Heart left ventricle (tissue), 16 donors: ENCODE measurements around the gene CDH5. TPM values are rescaled to one million over a fixed set of nuclear protein-coding genes. Genes with fewer than 3 reads are reported as not detected.
A peak's percentile ranks its signal among the peaks of the same experiment; 100 is the strongest.

Experiments used
- ATAC-seq, 4 donors: fragments of 200-7000 bp; cut with Tn5 transposase; one replicate each; pipeline ENCODE4 v1.9.1; 2020 to 2022; ENCODE audit warnings: moderate library complexity in 4 of 4, mild to moderate bottlenecking in 3 of 4, moderate number of reproducible peaks in 1 of 4
- DNase-seq, 5 donors: peaks; one replicate each; pipeline ENCODE4 v3.0.0-alpha.2; 2020
- H3K27ac ChIP-seq, 12 donors: fragments of 200-600 bp; sonication (generic) in 4 of 12; one replicate each; pipeline versions ENCODE4 v1.5.0 to v1.8.0; 2016 to 2022; ENCODE audit warnings: mild to moderate bottlenecking in 2 of 12
- H3K27me3 ChIP-seq, 9 donors: fragments of 200-600 bp; sonication (generic) in 2 of 9; one replicate each; pipeline versions ENCODE4 v1.5.1 to v1.8.0; 2016 to 2022; ENCODE audit warnings: mild to moderate bottlenecking in 3 of 9
- H3K36me3 ChIP-seq, 9 donors: fragments of 200-600 bp; sonication (generic) in 2 of 9; one replicate each; pipeline versions ENCODE4 v1.5.0 to v1.8.0; 2018 to 2022; ENCODE audit warnings: mild to moderate bottlenecking in 2 of 9
- H3K4me1 ChIP-seq, 12 donors: fragments of 200-600 bp; sonication (generic) in 4 of 12; one replicate each; pipeline versions ENCODE4 v1.5.0 to v1.8.0; 2016 to 2022; ENCODE audit warnings: mild to moderate bottlenecking in 3 of 12
- H3K4me3 ChIP-seq, 12 donors: fragments of 200-600 bp; sonication (generic) in 4 of 12; one replicate each; pipeline versions ENCODE4 v1.5.0 to v1.8.0; 2017 to 2022; ENCODE audit warnings: mild to moderate bottlenecking in 9 of 12, moderate library complexity in 4 of 12
- H3K9me3 ChIP-seq, 12 donors: fragments of 200-600 bp; sonication (generic) in 4 of 12; one replicate each; pipeline versions ENCODE4 v1.5.0 to v1.8.0; 2016 to 2022; ENCODE audit warnings: mild to moderate bottlenecking in 1 of 12
- CTCF ChIP-seq, 12 donors: fragments of 200-600 bp; sonication (generic) in 4 of 12; IDR thresholded peaks; one replicate each; pipeline versions ENCODE4 v1.5.0 to v1.8.0; 2018 to 2022; ENCODE audit warnings: antibody characterized with exemption in 12 of 12, mild to moderate bottlenecking in 5 of 12
- POLR2A ChIP-seq, 2 donors: fragments of 450-650 bp; IDR thresholded peaks; one replicate each; pipeline ENCODE4 v1.6.1; 2017; ENCODE audit warnings: antibody characterized with exemption in 2 of 2, mild to moderate bottlenecking in 2 of 2, moderate library complexity in 2 of 2
- WGBS, 4 donors: extraction: QIAGEN DNeasy Blood & Tissue Kit in 2 of 4; methylation state at CpG; one replicate each; pipeline versions ENCODE4 v1.1.5 to v1.1.7; 2013 to 2018; 5-methylcytosine and 5-hydroxymethylcytosine counted together
- intact Hi-C, 10 donors: fragments of 100-400 bp; cut with DNase I; formaldehyde crosslinking; loops; one replicate each; pipeline versions ENCODE4 v1.11.1 to v1.14.2; 2022
- polyA plus RNA-seq, 2 donors: library from polyadenylated mRNA; stranded (reverse); fragments of 200-250 nt; gene quantifications; one replicate each; pipeline ENCODE4 v1.2.3, GENCODE V29; 2013
- total RNA-seq, 9 donors: library from RNA; depleted of rRNA in 2 of 9; stranded (reverse); fragments of >200 nt in 2 of 9; fragmentation: NEBNext Ultra II Directional in 3 of 9; extraction: Animal tissue kit (Norgen Biotek cat#: 25700) in 3 of 9; gene quantifications; one replicate each; pipeline versions ENCODE4 v1.1.0 to v1.2.4, GENCODE V29; 2016 to 2023
- donor health status: ischemic (EF 13 %, LVEDD 7.1; RV severe dilation, severe dysfunction).
- donor health status: healthy with polysubstance abuse.
- donor health status: DM: no; HTN: yes; CAD: no.
- donor health status: DM: no; HTN: no; CAD: no.
- donor health status: ischemic (EF 25% LVEDD 6.9; RV normal size, moderate dysfunction).
- donor health status: ischemic (EF 25% LVEDD 5.7; RV mildly dilated, moderate dysfunction).
- donor health status: healthy.
- donor health status: DM: yes; HTN: yes; CAD: no.
- donor health status: ischemic (EF 35%, LVEDD 5.7; RV mildly dilated, moderate dysfunction).
- donor health status: nonischemic (EF 11% LVEDD 7.7; RV severe dilation, severe dysfunction).
- donor health status: DM: yes; HTN: yes; CAD: no.
- donor health status: PGD.
- donor health status: ischemic (EF 29% LVEDD 5.4; RV normal size, mild dysfunction).
- donor health status: nonischemic (EF 23%, LVEDD 6.1; RV moderate dilation, normal function).

The CDH5 gene
- total and polyA plus RNA-seq, 11 donors = 24.9 to 135 (median 62.3) TPM

DNA sequence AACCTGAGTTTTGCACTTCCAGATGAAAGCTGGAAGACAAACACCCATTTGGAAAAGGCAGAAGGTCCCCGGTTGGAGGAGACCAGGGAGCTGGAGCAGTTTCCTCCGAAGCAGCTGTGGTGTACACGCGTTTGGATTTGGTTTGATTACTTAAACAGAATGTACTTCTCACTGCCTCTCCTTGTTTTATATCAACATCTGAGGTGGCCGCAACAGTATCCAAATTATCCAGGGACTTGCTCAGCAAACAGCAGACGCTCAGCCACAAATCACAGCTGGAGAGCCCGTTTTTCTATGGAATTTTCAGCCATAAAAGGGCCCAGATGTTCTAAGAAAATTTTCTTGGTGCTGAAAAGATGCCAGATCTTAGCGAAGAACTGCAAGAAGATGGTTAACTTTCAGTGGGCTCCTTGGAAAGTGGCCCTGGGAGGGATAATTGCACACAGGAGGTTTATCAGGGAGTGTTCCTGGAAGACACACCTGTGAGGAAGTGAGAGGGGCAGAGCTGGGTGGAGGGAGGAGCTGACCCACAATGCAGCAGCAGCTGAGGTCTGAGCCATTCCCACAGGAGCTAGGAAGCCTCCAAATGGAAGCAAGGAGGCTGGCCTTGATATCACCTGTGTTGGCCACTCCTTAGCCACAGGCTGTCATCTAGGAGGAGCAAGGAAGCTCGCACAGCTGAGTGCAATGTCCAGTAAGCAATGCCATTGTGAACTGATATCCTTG, 28.9 kb upstream of the CDH5 start:
- no peak for TF ChIP-seq POLR2A (IDR thresholded peaks at IDR 0.05)
- ATAC-seq = peak in 1 of 4 donors; percentile 34

GRCh38 chr16:66342294-66342900, 24.1 kb upstream of the CDH5 start:
- ATAC-seq (peak in 2 of 4 donors; percentile 25 to 34), DNase-seq (no peak)
- no peaks in the 10 kb centered on the region for H3K4me1 ChIP-seq
- 60 to 73% (median 63%) methylated on average over 9 of the region's 9 CpGs for WGBS, 4 donors
- no peak overlapping the region for H3K4me3 ChIP-seq
- H3K27ac ChIP-seq = no peak overlapping the region
- TF ChIP-seq POLR2A (IDR thresholded peaks at IDR 0.05) (no peak), CTCF (IDR thresholded peaks at IDR 0.05) (peak; percentile 39 to 71 (median 60))
- peaks cover 0 to 7% (median 0%) of the 10 kb centered on the region in 9 donors for H3K27me3 ChIP-seq
- H3K36me3 ChIP-seq = no peaks in the 10 kb centered on the region
- H3K9me3 ChIP-seq = no peaks in the 10 kb centered on the region
- intact Hi-C loops = loop anchor here in 4 of 10 donors (5.0 kb wide), 1 partner anchor 140 kb away; no protein-coding TSS in a partner anchor

More for the DNA sequence above, 28.9 kb upstream of the CDH5 start:
- no peaks in the 10 kb centered on the region for H3K36me3 ChIP-seq
- DNase-seq = no peak
- peaks cover 0 to 9% (median 0%) of the 10 kb centered on the region in 12 donors for H3K4me1 ChIP-seq
- intact Hi-C loops = no loop called here
- WGBS, 4 donors = 73 to 83% (median 77%) methylated on average over 9 of the region's 9 CpGs
- no peak overlapping the region for H3K4me3 ChIP-seq
- H3K9me3 ChIP-seq = peaks cover 0 to 9% (median 0%) of the 10 kb centered on the region in 12 donors
- peaks cover 0 to 11% (median 0%) of the 10 kb centered on the region in 9 donors for H3K27me3 ChIP-seq
- H3K27ac ChIP-seq = no peak overlapping the region

DNA sequence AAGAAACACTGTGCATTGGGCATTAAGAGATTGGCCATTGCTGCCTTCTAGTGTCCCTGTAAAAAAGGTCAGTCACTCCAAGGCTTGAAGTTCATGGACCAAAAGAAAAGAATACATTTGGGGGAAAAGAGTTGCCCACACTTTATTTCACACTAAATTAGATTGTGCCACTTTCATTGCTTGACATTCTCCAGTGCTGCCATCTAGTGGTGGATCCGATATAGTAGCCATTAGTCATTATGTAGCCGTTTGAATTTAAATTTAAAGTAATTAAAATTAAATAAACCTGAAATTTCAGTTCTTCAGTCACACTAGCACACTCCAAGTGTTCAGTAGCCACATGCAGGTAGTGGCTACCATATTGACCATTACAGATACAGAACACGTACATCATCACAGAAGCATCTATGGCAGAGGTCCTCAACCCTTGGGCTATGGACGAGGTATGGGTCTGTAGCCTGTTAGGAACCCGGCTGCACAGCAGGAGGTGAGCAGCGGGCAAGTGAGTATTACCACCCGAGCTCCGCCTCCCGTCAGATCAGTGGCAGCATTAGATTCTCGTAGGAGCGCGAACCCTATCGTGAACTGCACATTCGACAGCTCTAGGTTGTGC, 21.9 kb upstream of the CDH5 start:
- Histone ChIP-seq H3K36me3 (no peaks in the 10 kb centered on the region), H3K27me3 (peaks cover 0 to 7% (median 0%) of the 10 kb centered on the region in 9 donors), H3K4me1 (no peaks in the 10 kb centered on the region), H3K9me3 (no peaks in the 10 kb centered on the region), H3K27ac (no peak overlapping the region), H3K4me3 (no peak overlapping the region)
- WGBS, 4 donors = 60 to 72% (median 67%) methylated on average over 14 of the region's 14 CpGs
- intact Hi-C loops = loop anchor here in 4 of 10 donors (5.0 kb wide), 1 partner anchor 138 kb away; no protein-coding TSS in a partner anchor
- ATAC-seq (peak in 2 of 4 donors; percentile 34), DNase-seq (no peak)
- peak; percentile 70 to 86 (median 80) for TF ChIP-seq CTCF (IDR thresholded peaks at IDR 0.05)
- TF ChIP-seq POLR2A (IDR thresholded peaks at IDR 0.05) = no peak

DNA sequence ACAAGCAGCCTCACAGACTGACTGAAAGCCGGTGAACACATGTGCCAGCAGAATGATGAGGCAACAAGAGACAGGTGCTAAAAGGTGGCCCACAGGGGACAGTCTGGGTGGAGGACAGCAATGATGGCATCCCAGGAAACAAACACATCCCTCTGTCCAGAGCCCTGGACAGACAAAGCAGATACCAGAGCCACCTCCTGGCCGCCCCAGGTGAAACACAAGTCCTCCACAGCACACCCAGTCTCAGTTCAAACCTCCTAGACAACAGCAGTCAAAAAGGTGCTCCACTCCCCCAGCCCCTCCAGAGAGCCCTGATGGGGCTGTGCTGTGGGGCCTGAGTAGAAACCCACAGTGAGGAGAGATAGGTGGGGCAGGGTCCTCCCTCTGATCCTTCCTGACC, 20.3 kb upstream of the CDH5 start:
- TF ChIP-seq CTCF (IDR thresholded peaks at IDR 0.05) = no peak
- no peak for TF ChIP-seq POLR2A (IDR thresholded peaks at IDR 0.05)
- 86 to 92% (median 90%) methylated on average over 2 of the region's 2 CpGs for WGBS, 4 donors

More for the DNA sequence above, 20.3 kb upstream of the CDH5 start:
- H3K27ac ChIP-seq = no peak overlapping the region
- no peaks in the 10 kb centered on the region for H3K36me3 ChIP-seq
- intact Hi-C loops = no loop called here
- no peak overlapping the region for H3K4me3 ChIP-seq
- H3K27me3 ChIP-seq = peaks cover 0 to 9% (median 0%) of the 10 kb centered on the region in 9 donors
- no peaks in the 10 kb centered on the region for H3K4me1 ChIP-seq
- ATAC-seq (no peak), DNase-seq (no peak)
- H3K9me3 ChIP-seq = no peaks in the 10 kb centered on the region
